Left renal cortex interstitium (tissue), 4 donors: ENCODE results near the gene EYS. TPM values are rescaled to one million over a fixed set of nuclear protein-coding genes. Genes with fewer than 3 reads are reported as not detected.

Experiments
- DNase-seq, 4 donors: peaks; one replicate each; pipeline ENCODE4 v3.0.0-alpha.2; 2013; ENCODE audit warnings: low read depth in 4 of 4, low spot score in 2 of 4, missing footprints in 1 of 4
- polyA plus RNA-seq, 4 donors: library from polyadenylated mRNA; unstranded; fragments of 120-200 nt; gene quantifications; one replicate each; pipeline ENCODE4 v1.2.1, GENCODE V29; 2013; ENCODE audit not compliant: insufficient read length in 4 of 4

EYS gene
- polyA plus RNA-seq, 4 donors: 0.43 to 0.81 (median 0.67) TPM

DNA sequence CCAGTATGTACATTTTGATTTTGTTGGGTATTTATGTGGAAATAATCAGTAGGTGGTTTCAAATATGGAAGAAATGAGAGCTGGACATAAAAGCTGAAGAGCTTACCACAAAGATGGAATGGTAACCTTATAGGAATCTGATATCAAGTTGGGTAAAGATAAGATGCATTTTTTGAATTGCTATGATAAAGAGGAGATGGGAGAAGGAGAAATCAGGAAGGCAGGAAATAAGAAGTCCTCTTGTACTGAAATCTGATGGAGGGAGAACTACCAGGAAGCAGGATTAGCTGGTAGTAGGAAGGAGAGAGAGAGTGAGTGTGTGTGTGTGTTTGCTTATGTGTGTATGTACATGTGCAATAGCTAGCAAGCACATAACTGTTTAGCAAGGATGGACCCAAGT lies 1603.0 kb downstream of the EYS start:
- no peak for DNase-seq

DNA sequence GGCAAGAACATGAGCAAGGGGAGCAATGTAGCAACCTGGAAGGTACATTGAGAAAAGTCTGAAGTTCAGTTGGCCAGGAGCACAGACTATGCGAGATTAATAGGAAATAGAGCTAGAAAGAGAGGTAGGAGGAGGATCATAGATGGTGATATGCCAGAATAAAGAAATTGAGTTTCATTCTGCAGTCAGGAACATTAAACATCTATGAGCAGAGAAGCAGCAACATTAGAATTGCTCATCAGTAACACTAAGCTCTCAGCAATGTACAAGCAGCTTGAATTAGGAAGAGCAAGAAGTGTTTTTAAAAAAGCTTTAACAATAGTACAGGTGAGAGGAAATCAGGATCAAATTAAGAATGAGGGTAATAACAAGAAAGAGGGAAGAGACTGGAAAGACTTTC lies 1603.5 kb downstream of the EYS start:
- DNase-seq: no peak

DNA sequence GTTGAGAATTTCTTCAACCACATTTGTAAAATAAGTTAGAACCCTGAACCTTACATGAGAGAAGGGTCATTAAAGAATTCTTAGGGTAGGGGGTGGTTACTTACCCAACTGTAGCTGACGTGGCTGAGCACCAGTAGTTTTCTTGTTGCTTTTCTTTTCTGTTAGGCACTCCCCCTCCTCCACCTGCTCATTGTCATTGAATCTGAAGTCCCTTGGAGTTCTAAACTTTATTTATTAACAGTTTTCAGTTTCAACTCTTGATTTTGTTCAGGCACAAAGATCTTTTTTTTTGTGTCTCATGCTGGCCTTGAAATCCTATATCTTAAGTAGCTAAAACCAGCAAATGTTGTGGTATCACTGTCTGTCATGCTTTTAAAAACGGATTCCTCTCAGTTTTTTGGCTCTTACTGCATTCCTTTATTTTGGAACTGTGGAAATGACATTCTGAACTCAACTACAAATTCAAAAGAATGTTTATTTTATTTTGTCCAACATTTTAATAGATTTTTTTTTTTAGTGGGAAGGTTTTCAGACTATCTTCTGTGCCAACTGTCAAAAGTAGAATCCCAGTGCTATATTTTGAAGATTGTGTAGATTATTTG lies 1606.2 kb downstream of the EYS start:
- no peak for DNase-seq

DNA sequence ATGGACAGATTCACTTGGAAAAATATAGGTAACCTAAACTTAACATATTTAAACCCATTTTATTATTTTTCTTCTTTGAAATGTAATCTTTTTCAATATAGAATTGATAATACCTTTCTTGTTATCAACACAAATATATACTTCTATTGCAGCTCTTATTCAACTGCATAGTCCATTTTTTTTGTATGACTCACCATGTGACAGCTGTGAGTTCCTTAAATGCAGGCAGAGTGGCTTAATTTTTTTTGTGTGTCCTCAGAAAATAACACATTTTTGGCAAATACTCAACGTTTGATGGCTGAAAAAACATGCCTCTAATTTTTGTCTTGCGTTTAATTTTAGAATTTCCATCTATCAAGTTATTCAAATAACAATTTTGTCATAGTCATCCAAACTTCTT lies 1616.7 kb downstream of the EYS start:
- DNase-seq: no peak

DNA sequence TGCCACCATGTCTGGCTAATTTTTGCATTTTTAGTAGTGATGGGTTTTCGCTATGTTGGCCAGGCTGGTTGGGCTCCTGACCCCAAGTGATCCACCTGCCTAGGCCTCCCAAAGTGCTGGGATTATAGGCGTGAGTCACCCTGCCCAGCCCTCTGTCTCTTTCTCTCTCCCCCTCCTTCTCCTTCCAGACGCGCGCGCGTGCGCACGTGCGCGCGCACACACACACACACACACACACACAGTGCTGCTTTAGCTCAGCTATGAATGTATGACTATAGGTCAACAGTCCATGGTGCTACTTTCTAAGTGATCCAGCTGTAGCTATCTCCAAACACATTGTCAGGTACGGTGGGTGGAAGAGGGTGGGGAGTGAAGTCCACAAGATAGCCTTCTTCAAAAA lies 1621.9 kb downstream of the EYS start:
- DNase-seq: no peak

DNA sequence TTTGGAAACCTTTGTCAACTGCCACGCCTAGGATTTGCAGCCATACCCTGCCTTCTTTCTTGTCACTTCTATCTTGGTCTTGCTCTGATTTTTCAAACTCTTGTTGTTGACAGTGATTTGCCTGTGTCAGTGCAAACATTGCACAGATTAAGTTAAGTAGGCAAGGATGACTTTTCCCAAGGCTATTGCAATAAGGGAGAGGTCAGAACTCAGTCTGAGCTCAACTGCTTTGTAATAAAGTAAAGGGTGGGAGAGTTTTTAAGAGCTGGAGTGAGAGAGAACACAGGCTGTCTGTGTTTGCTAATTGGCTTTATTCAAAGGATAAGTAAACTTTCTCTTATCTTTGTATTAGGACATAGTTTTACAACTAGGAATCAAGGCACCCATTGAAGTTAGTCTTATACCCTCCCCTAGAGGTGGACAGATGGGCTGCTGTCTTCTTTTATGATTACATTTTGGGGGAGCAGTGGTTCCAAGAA lies 1622.8 kb downstream of the EYS start:
- DNase-seq: no peak

DNA sequence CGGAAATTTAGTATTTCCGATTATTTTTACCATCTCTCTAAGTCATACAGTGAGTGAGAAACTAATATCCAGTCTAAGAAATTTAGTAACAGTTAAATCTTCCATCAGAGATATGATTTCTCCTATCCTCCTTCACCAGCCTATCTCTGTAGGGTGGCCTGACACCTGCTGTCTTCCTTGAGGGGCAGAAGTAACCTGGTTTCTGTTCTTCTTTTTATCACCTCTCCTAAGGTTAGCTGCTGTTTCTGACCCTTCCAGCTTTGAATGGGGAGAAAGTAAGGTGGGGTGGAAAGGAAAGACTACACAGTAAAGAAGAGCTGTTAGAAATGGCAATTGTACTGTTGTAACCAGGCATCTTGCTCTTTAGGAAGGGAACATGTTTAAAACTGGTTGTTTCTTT lies 1623.8 kb downstream of the EYS start:
- no peak for DNase-seq

DNA sequence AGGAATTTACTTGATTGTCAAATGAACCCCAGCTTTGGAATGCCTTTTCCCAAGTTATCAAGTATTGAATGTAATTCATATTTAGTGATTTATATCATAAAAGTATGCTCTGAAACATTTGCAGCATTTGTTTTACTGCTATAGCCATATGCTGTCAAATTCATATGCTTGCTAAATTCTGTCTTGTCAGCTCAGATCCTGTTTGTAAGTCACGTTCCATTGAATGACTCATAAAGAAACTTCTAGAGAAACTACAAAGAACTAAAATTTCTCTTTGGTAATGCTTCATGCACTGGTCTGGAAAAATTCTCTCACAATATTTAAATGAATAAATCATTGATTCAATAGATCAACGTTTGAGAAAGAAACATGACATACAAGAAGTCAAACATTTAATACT lies 1625.6 kb downstream of the EYS start:
- no peak for DNase-seq

DNA sequence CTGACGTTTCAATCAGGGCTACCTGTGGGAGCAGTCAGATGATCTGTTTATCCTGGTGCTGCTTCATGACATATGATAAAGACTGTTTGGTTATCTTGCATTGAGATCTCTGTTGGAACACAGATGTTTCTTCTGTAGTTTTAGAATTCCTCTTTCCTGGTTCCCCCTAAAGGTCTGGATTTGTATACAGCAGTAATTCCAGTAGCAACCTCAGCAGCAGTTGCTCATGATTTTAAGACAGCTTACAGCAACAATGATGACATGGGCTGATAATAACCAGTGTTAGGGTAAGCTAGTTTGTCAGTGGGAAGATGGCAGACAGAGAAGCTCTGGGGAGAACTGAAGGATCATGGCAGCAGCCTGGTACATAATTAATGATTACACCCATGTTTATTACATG lies 1632.0 kb downstream of the EYS start:
- DNase-seq: no peak

DNA sequence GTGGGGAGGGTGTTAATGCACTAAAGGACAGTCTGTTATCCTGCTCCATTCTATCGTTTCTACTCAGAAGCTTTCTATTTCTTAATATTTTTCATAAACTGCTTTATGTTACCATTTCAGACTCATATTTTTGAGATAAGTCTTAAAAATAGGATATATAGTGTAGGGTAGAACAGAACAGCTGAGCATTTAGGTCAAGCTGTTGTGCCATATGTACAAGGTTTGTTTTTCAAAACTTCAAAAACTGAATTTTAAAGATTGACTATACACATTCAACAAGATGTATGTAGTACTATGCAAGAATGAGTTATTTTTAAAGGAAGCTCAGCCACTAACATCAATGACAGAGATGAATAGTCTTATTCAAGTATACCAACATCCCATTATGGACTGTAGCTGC lies 1634.3 kb downstream of the EYS start:
- no peak for DNase-seq

DNA sequence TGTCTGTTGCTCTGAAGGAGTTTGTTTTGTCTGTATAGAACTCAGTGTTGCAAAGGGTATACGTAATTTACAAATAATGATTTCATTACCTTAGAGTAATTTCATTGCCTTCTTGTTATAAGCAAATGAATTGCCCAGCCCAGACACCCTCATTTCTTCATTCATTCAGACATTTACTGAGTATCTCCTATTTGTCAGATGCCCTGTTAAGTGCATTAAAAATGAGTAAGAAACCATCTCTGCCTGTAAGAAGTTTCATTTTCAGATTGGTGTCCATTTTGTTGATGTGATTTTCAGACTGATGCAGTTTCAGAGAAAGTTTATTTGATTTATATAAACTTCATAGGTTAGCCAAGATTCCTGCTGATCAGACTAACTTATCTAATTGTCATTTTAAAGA lies 1642.1 kb downstream of the EYS start:
- DNase-seq: no peak

DNA sequence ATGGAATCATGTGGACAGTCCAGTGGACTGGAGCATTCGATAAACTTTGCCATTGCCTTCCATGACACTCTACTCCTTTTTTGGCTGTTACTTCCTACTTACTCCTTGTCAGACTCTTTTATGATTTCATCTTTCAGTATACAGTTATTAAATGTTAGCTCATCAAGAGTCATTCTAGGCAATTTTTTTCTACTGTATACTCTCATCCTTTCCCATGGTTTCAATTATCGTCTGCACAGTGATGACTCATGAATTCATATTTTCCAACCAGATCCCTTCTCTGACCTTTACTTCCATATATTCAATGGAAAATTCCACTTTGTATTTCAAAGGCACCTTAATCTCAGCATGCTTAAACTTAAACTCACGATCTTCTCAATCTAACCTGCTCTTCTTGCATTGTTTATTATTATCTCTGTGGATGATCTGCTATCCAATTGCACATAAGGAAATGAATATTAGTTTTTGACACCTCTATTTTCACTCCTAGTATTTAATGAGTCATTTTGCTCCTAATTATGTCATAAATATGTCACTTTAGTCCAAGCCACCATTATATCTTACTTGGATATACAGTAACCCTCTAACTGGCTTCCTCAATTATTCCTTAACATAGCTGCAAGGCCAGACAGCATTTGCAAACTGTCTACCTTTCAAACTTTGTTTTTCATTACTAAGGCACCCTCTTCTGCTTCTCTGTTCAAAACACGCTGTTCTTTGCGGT lies 1643.9 kb downstream of the EYS start:
- no peak for DNase-seq

DNA sequence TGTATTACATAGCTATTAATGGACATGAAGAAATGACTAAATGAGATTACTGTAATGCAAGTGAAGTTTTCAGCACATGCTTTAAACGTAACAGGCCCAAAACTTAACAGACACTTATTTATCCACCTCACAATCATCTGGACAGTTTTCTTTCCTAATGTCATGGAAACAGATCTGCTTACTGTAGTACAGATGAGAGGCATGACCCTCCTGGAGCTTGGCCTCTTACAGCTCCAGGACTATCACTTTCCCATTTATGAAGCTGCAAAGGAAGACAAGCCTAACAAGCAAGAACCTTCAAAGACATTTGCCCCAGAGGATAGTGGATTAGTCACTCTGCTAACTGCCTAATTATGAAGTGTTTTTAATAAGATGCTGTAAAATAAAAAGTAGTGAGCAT lies 1652.2 kb downstream of the EYS start:
- DNase-seq: no peak

DNA sequence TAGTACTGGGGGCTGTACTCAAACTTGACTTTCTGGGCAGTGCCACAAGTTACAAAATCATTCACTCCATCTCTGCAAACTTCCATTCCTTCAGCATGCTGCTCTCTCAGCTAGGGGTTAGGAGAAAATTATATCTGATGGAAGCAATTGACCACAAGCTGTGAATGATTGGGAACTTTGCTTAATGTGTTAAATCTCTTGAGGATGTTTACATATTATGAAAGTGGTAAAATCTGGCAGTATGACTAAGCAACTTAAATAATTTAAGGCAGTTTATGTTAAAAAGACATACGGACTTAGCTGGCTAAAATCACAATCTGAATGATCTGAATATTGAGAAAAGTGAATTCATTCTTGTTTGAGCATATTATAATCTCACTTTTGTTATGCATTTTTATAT lies 1656.4 kb downstream of the EYS start:
- DNase-seq: no peak

DNA sequence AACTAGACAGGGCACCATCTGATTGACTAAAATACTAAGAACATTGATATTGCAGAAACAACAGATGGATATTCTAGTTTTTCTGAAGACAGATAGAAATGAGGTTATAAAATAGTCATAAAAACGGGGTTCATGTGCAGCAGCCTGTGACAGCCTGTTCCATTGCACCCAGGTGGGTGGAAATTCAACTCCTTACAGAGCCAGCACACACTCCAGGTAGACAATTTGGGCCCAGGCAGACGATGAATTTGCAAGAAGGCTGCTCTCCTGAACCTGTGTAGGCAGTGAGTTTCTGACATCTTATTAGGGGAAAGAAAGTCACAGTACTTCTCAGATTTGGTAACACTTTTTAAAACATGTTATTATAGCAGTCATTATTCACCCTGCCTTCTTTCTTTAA lies 1657.3 kb downstream of the EYS start:
- no peak for DNase-seq

DNA sequence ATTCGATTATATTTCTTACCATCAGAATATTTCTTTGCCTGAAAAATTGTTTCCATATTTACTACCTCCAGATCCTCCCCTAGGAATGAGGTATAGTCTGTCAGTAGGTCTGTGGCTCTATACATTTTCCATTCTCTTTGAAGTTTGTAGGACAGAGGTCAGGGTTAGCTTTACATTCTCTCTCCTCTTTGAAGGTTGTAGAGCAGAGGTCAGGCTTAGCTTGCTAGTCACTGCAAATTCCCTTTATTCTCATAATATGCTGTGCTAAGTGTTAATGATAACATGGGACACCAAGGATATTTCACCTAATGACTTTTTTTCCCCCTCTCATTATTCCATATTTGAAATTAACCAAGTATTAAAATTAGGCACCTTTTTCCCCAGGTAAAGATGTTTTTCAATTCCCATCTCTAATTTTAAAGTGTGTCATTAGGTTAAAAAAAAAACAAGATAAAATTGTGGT lies 1660.2 kb downstream of the EYS start:
- no peak for DNase-seq

DNA sequence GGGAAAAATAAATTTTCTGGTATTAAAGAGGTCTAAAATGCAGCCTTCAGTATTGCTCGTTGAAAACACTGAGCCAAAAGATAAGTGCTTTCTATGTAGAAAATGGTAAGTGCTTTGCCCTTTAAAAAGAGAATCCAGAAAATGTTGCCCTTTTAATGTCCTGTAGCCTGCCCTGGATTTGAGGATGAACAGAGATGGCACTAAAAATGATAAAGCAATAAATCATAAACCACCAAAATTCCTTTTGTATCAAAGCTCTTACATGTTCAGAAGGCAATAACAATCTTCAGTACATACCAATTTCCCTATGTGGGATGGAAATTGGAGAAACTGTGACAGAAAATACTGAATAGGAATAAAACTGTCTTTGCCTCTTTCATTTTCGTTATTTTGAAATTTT lies 1665.7 kb downstream of the EYS start:
- DNase-seq: no peak

DNA sequence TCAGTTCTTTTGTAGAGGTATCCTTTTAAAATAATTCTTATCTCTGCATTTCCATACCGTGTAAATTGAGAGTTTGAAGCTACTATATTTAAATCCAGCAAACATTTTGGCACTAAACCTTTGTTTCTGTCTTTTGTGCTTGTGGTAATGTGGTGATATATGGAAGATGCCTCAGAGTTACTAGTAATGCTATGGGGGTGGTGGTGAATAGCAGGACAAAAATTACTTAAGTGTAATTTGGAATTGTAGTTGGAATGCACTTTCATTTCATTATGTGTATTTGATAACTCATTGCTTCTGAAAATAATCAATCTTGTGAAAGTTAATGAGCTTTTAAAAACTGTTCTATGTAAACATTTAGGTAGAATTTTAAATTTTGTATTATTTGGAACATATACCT lies 1666.9 kb downstream of the EYS start:
- no peak for DNase-seq

DNA sequence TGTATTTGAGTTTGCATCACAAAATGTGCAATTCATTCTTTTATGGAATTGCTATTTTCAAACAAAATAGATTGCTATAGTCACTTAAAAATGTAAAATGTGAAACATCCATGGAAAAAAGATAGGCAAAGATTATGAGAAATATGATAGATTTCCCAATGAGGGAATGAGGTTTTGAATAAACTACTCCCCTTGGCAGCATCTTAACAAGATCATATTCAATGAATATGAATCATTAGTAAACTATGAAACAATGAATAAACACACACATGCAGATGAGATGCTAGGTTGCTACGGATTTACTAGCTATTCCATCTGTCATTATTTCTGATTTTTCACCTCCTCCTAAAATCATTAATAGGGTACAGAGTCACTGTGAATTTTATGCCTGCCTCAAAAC lies 1669.6 kb downstream of the EYS start:
- no peak for DNase-seq

DNA sequence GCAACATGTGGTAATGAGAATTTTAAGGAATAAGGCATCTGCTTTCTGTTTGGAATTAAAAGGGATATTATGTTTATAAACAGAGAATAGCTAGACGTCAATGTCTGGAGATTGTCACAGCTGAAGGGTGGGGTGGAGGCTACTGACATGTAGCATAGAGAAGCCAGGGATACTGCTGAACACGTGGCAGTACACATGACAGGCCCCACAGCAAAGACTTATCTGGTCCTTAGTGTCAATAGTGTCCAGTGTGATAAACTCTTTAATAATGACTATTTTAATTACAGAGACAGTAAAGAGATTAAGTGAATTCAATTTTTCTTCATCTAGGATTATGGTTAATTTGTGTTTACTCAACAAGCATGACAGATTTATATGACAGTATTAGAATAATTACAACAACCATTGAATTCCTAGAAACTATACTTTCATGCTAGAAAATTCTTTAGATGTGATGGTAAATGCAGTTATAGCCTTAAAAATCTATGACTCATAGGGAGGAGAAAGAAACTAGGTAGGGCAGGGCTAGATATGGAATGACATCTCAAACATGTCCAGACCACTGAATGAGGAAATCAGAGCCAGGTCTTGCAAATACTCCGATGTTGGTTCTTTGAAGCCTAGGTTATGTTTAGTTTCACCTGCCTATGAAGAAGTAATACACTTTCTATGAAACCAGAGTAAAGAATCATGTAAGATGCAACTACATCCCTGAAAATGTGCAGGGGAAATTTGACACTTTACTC lies 1671.9 kb downstream of the EYS start:
- DNase-seq: no peak

DNA sequence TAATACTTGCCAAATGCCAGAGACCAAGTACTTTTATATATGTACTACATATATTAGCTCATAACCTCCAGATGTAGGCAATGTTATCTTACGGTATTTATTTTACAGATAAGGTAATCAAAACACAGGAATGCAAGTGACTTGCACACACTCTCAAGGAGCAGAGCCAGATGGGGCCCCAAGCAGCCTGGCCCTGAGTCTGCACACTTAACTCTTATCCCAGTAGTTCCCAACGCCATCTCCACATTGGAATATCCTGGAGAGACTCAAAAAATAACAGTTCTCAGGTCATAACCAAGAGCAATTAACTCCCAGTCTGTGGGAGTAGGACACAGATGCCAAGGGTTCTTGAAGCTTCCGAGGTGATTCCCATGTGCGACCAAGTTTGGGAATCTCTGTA lies 1672.7 kb downstream of the EYS start:
- no peak for DNase-seq
